Liver (tissue), 9 donors: Measurements from ENCODE around the gene TRIM17. TPM values are rescaled to one million over a fixed set of nuclear protein-coding genes. Genes with fewer than 3 reads are reported as not detected.

Source experiments
- DNase-seq: peaks from one replicate; pipeline ENCODE4 v3.0.0-alpha.2; 2017; ENCODE audit warnings: low spot score
- H3K27ac ChIP-seq, 2 donors: one replicate each; pipeline ENCODE4 v1.7.0; 2013; ENCODE audit warnings: inconsistent platforms in 2 of 2, low read length in 2 of 2, control low read depth in 1 of 2, low read depth in 1 of 2, mild to moderate bottlenecking in 1 of 2
- H3K27me3 ChIP-seq, 4 donors: one replicate each; pipeline versions ENCODE4 v1.6.1 to v1.7.0; 2013; ENCODE audit warnings: low read length in 3 of 4, inconsistent platforms in 1 of 4, mild to moderate bottlenecking in 1 of 4, moderate library complexity in 1 of 4; ENCODE audit not compliant: control insufficient read depth in 4 of 4, insufficient read depth in 4 of 4
- H3K36me3 ChIP-seq, 4 donors: one replicate each; pipeline versions ENCODE4 v1.6.1 to v1.7.0; 2013; ENCODE audit warnings: low read length in 3 of 4, mild to moderate bottlenecking in 3 of 4, low read depth in 1 of 4, moderate library complexity in 1 of 4; ENCODE audit not compliant: control insufficient read depth in 4 of 4, insufficient read depth in 3 of 4
- H3K4me1 ChIP-seq, 4 donors: one replicate each; pipeline versions ENCODE4 v1.6.1 to v1.7.0; 2013; ENCODE audit warnings: low read length in 3 of 4, mild to moderate bottlenecking in 3 of 4, moderate library complexity in 1 of 4; ENCODE audit not compliant: control insufficient read depth in 4 of 4, insufficient read depth in 4 of 4
- H3K4me3 ChIP-seq, 3 donors: one replicate each; pipeline versions ENCODE4 v1.6.1 to v1.7.0; 2013; ENCODE audit warnings: low read length in 3 of 3, control low read depth in 1 of 3, low read depth in 1 of 3, mild to moderate bottlenecking in 1 of 3
- H3K9ac ChIP-seq, 2 donors: one replicate each; pipeline ENCODE4 v1.7.0; 2013; ENCODE audit warnings: low read length in 2 of 2, mild to moderate bottlenecking in 2 of 2, moderate library complexity in 2 of 2, control low read depth in 1 of 2, low read depth in 1 of 2
- H3K9me3 ChIP-seq, 4 donors: one replicate each; pipeline versions ENCODE4 v1.6.1 to v1.7.0; 2013; ENCODE audit warnings: low read length in 3 of 4; ENCODE audit not compliant: control insufficient read depth in 4 of 4
- ATF3 ChIP-seq: IDR thresholded peaks from 2 replicates; pipeline ENCODE4 v1.6.1; 2016; ENCODE audit warnings: antibody characterized with exemption
- CTCF ChIP-seq: fragments of 150-350 bp; IDR thresholded peaks from 2 replicates; pipeline ENCODE4 v1.5.1; 2017; ENCODE audit warnings: improper control_type of control experiment, low read depth, low read length; ENCODE audit not compliant: missing input control
- EGR1 ChIP-seq, 2 donors: IDR thresholded peaks; 2 replicates each; pipeline ENCODE4 v1.6.1; 2016 to 2018; ENCODE audit warnings: antibody characterized with exemption in 2 of 2, low read depth in 2 of 2
- FOXA1 ChIP-seq: IDR thresholded peaks from 2 replicates; pipeline ENCODE4 v1.6.1; 2016; ENCODE audit warnings: antibody characterized with exemption
- FOXA2 ChIP-seq: IDR thresholded peaks from 2 replicates; pipeline ENCODE4 v1.6.1; 2016; ENCODE audit warnings: antibody characterized with exemption
- HNF4A ChIP-seq, 2 donors: conservative IDR thresholded peaks; 2 replicates each; pipeline ENCODE4 v1.6.1; 2016; ENCODE audit warnings: antibody characterized with exemption in 2 of 2, mild to moderate bottlenecking in 2 of 2
- JUND ChIP-seq, 2 donors: IDR thresholded peaks; 2 replicates each; pipeline ENCODE4 v1.6.1; 2016; ENCODE audit warnings: antibody characterized with exemption in 2 of 2
- RAD21 ChIP-seq, 2 donors: IDR thresholded peaks; 2 replicates each; pipeline ENCODE4 v1.6.1; 2016; ENCODE audit warnings: antibody characterized with exemption in 2 of 2, mild to moderate bottlenecking in 2 of 2
- SP1 ChIP-seq: IDR thresholded peaks from 2 replicates; pipeline ENCODE4 v1.6.1; 2018; ENCODE audit warnings: antibody characterized with exemption, mild to moderate bottlenecking
- TAF1 ChIP-seq: conservative IDR thresholded peaks from 2 replicates; pipeline ENCODE4 v1.6.1; 2016; ENCODE audit warnings: antibody characterized with exemption, mild to moderate bottlenecking
- YY1 ChIP-seq: IDR thresholded peaks from 2 replicates; pipeline ENCODE4 v1.6.1; 2016; ENCODE audit warnings: antibody characterized with exemption, mild to moderate bottlenecking
- WGBS: extraction: QIAGEN DNeasy Blood & Tissue Kit; methylation state at CpG from one replicate; pipeline ENCODE4 v1.1.7; 2013; 5-methylcytosine and 5-hydroxymethylcytosine counted together
- polyA plus RNA-seq, 2 donors: library from polyadenylated mRNA; stranded (reverse) in 1 of 2; unstranded in 1 of 2; fragments of 200-250 nt in 1 of 2; fragments of >200 nt in 1 of 2; fragmentation: Nextera tagmentation in 1 of 2; extraction: Ambion mirVana in 1 of 2; gene quantifications; one replicate each; pipeline versions ENCODE4 v1.2.1 to v1.2.3, GENCODE V29; 2013 to 2015
- total RNA-seq, 2 donors: library from RNA; depleted of rRNA; stranded (reverse); fragments of >200 nt; gene quantifications; one replicate each; pipeline ENCODE4 v1.2.3, GENCODE V29; 2014
- TF ChIP-seq, protein P1 (sequence below): IDR thresholded peaks from 2 replicates; pipeline ENCODE4 v1.6.1; 2016; ENCODE audit warnings: antibody characterized with exemption, mild to moderate bottlenecking
- TF ChIP-seq, protein P2 (sequence below): IDR thresholded peaks from 2 replicates; pipeline ENCODE4 v1.6.1; 2016; ENCODE audit warnings: antibody characterized with exemption
- TF ChIP-seq, protein P3 (sequence below): IDR thresholded peaks from 2 replicates; pipeline ENCODE4 v1.6.1; 2016; ENCODE audit warnings: antibody characterized with exemption
- donor health status: healthy.
- donor health status: healthy.
- donor health status: healthy.
- donor health status: healthy.
- donor health status: healthy.

Gene TRIM17
- total and polyA plus RNA-seq, 4 donors, result 0.08 to 0.49 TPM; not detected in 2

DNA sequence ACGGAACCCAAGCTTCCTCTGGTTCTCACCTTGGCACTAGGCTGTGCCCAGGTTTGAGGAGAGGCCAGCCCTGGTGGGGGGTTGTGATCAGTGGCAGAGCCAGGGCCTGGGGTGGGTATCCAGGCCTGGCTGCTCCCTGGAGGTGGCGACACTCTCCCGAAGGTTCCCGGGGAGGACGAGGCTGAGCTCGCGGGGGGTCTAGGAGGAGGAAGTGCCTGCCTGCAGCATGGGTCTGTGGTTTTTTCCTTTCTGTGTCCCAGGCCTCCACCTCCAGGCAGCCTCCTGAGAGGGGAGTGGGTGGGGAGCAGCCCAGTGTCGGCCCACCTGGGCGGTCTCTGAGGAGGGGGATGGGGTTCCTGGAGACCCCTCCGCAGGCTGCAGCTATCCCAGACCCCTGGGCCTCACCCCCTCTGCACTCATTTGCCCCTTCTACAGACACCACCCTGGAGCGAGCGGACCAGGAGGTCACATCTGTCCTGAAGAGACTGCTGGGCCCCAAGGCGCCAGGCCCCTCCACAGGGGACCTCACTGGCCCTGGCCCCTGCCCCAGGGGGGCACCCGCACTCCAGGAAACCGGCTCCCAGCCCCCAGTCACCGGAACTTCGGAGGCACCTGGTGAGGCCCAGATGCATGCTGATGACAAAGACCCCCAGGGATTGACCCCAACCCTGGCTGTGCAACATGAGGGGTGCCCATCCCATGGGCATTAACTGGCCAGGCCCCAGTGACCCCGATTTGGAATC is 54.3 kb downstream of the TRIM17 start:
- H3K4me3 ChIP-seq, result no peak overlapping the region
- TF ChIP-seq, protein P1, sequence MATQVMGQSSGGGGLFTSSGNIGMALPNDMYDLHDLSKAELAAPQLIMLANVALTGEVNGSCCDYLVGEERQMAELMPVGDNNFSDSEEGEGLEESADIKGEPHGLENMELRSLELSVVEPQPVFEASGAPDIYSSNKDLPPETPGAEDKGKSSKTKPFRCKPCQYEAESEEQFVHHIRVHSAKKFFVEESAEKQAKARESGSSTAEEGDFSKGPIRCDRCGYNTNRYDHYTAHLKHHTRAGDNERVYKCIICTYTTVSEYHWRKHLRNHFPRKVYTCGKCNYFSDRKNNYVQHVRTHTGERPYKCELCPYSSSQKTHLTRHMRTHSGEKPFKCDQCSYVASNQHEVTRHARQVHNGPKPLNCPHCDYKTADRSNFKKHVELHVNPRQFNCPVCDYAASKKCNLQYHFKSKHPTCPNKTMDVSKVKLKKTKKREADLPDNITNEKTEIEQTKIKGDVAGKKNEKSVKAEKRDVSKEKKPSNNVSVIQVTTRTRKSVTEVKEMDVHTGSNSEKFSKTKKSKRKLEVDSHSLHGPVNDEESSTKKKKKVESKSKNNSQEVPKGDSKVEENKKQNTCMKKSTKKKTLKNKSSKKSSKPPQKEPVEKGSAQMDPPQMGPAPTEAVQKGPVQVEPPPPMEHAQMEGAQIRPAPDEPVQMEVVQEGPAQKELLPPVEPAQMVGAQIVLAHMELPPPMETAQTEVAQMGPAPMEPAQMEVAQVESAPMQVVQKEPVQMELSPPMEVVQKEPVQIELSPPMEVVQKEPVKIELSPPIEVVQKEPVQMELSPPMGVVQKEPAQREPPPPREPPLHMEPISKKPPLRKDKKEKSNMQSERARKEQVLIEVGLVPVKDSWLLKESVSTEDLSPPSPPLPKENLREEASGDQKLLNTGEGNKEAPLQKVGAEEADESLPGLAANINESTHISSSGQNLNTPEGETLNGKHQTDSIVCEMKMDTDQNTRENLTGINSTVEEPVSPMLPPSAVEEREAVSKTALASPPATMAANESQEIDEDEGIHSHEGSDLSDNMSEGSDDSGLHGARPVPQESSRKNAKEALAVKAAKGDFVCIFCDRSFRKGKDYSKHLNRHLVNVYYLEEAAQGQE, result no peak
- TF ChIP-seq, protein P2, sequence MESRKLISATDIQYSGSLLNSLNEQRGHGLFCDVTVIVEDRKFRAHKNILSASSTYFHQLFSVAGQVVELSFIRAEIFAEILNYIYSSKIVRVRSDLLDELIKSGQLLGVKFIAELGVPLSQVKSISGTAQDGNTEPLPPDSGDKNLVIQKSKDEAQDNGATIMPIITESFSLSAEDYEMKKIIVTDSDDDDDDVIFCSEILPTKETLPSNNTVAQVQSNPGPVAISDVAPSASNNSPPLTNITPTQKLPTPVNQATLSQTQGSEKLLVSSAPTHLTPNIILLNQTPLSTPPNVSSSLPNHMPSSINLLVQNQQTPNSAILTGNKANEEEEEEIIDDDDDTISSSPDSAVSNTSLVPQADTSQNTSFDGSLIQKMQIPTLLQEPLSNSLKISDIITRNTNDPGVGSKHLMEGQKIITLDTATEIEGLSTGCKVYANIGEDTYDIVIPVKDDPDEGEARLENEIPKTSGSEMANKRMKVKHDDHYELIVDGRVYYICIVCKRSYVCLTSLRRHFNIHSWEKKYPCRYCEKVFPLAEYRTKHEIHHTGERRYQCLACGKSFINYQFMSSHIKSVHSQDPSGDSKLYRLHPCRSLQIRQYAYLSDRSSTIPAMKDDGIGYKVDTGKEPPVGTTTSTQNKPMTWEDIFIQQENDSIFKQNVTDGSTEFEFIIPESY, result no peak
- TF ChIP-seq JUND (IDR thresholded peaks at IDR 0.05), result no peak
- no peak for TF ChIP-seq FOXA2
- TF ChIP-seq EGR1 (IDR thresholded peaks at IDR 0.05; ENCODE audit: low read depth in 2 of 2), result no peak
- no peak for TF ChIP-seq ATF3
- no peaks in the 10 kb centered on the region for H3K4me1 ChIP-seq
- H3K9me3 ChIP-seq, result no peaks in the 10 kb centered on the region
- WGBS, result 82% methylated on average over 18 of the region's 18 CpGs
- no peaks in the 10 kb centered on the region for H3K36me3 ChIP-seq
- no peaks in the 10 kb centered on the region for H3K27me3 ChIP-seq
- no peak overlapping the region for H3K9ac ChIP-seq
- no peak overlapping the region for H3K27ac ChIP-seq
- no peak for DNase-seq

- DNase-seq, result no peak
- Histone ChIP-seq H3K9ac (no peak overlapping the region), H3K27me3 (no peaks in the 10 kb centered on the region), H3K27ac (no peak overlapping the region), H3K4me1 (no peaks in the 10 kb centered on the region), H3K36me3 (no peaks in the 10 kb centered on the region), H3K4me3 (no peak overlapping the region), H3K9me3 (no peaks in the 10 kb centered on the region)
- TF ChIP-seq, protein P2, result no peak
- TF ChIP-seq HNF4A (conservative IDR thresholded peaks at IDR 0.05), result no peak
- no peak for TF ChIP-seq FOXA2
- no peak for TF ChIP-seq RAD21 (IDR thresholded peaks at IDR 0.05)
- no peak for TF ChIP-seq YY1
- no peak for TF ChIP-seq TAF1
- TF ChIP-seq, protein P1, result no peak
- TF ChIP-seq, protein P3, sequence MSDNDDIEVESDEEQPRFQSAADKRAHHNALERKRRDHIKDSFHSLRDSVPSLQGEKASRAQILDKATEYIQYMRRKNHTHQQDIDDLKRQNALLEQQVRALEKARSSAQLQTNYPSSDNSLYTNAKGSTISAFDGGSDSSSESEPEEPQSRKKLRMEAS, result no peak
- no peak for TF ChIP-seq CTCF
- no peak for TF ChIP-seq SP1
- TF ChIP-seq FOXA1, result no peak
- WGBS, result 86% methylated on average over 26 of the region's 26 CpGs
Observed at GRCh38 chr1:228361314-228362140, 55.1 kb downstream of the TRIM17 start.
